K562 (cell line): ENCODE results near the gene CRYZL1. TPM values are rescaled to one million over a fixed set of nuclear protein-coding genes. Genes with fewer than 3 reads are reported as not detected.

Source experiments
- EP400 ChIP-seq: fragments of 450-650 bp; IDR thresholded peaks from 2 replicates; pipeline ENCODE4 v1.6.1; 2017; ENCODE audit warnings: antibody characterized with exemption, mild to moderate bottlenecking, moderate library complexity
- EZH2 ChIP-seq: IDR thresholded peaks from 2 replicates; pipeline ENCODE4 v1.6.1; 2012; ENCODE audit warnings: low read depth, mild to moderate bottlenecking, inconsistent platforms, low read length, borderline replicate concordance
- HMG20A ChIP-seq: fragments of 450-650 bp; formaldehyde crosslinking; conservative IDR thresholded peaks from 2 replicates; pipeline ENCODE4 v1.4.0; 2020; ENCODE audit warnings: mild to moderate bottlenecking, mixed read lengths
- ILK ChIP-seq: fragments of 450-650 bp; IDR thresholded peaks from 2 replicates; pipeline ENCODE4 v1.6.1; 2016; ENCODE audit warnings: missing genetic modification characterization, low read depth, mild to moderate bottlenecking, missing compliant biosample characterization, moderate library complexity, borderline replicate concordance
- JUNB ChIP-seq: fragments of 450-650 bp; formaldehyde crosslinking; conservative IDR thresholded peaks from 2 replicates; pipeline ENCODE4 v1.4.0; 2020; ENCODE audit warnings: mild to moderate bottlenecking
- NCOA2 ChIP-seq, 2 experiments: fragments of 450-650 bp; IDR thresholded peaks; 2 replicates each; pipeline ENCODE4 v1.6.1; 2018; ENCODE audit warnings: mild to moderate bottlenecking in 2 of 2, moderate library complexity in 1 of 2; ENCODE audit not compliant: partially characterized antibody in 2 of 2
- SIX5 ChIP-seq, 2 experiments: IDR thresholded peaks; 2 replicates each; pipeline ENCODE4 v1.6.1; 2011; ENCODE audit warnings: low read length in 2 of 2, borderline replicate concordance in 1 of 2, low read depth in 1 of 2, mild to moderate bottlenecking in 1 of 2, moderate library complexity in 1 of 2; ENCODE audit not compliant: insufficient read depth in 1 of 2
- STAT5A ChIP-seq: IDR thresholded peaks from 2 replicates; pipeline ENCODE4 v1.6.1; 2012; ENCODE audit warnings: low read length, inconsistent platforms, borderline replicate concordance
- TAF1 ChIP-seq: IDR thresholded peaks from 2 replicates; pipeline ENCODE4 v1.6.1; 2011; ENCODE audit warnings: mild to moderate bottlenecking, low read length, moderate library complexity; ENCODE audit not compliant: insufficient read depth, control insufficient read depth, severe bottlenecking; ENCODE audit errors: extremely low read depth
- ZNF318 ChIP-seq, 2 experiments: fragments of 450-650 bp; IDR thresholded peaks; 2 replicates each; pipeline ENCODE4 v1.6.1; 2016; ENCODE audit warnings: mild to moderate bottlenecking in 2 of 2, borderline replicate concordance in 1 of 2, low read depth in 1 of 2, moderate library complexity in 1 of 2
- ZNF668 ChIP-seq: fragments of 250-450 bp; sonication (Bioruptor Pico); IDR thresholded peaks from 2 replicates; pipeline ENCODE4 v1.8.0; 2022; ENCODE audit warnings: mild to moderate bottlenecking, inconsistent platforms
- polyA plus RNA-seq, 8 experiments: library from polyadenylated mRNA; depleted of rRNA in 4 of 8; stranded (reverse) in 5 of 8; unstranded in 3 of 8; fragments of >200 nt; fragmentation: Nextera tagmentation in 2 of 8; fragmentation: Illumina TruSeq in 1 of 8; extraction: Ambion mirVana in 2 of 8; extraction: Trizol in 1 of 8; gene quantifications; 2 replicates each; pipeline versions ENCODE4 v1.2.1 to v1.2.3, GENCODE V29; 2011 to 2014; ENCODE audit warnings: inconsistent platforms in 1 of 8, missing spikeins in 1 of 8
- total RNA-seq, 7 experiments: library from RNA; depleted of rRNA in 6 of 7; stranded (reverse); fragments of >200 nt in 6 of 7; fragmentation: Illumina TruSeq in 2 of 7; extraction: Trizol in 2 of 7; gene quantifications; 2 replicates each; pipeline versions ENCODE4 v1.2.1 to v1.2.3, GENCODE V29; 2011 to 2021; ENCODE audit warnings: low replicate concordance in 1 of 7
- TF ChIP-seq, protein P1 (sequence below): sonication (generic); formaldehyde crosslinking; IDR thresholded peaks from 2 replicates; pipeline ENCODE4 v1.9.0; 2022; ENCODE audit warnings: mild to moderate bottlenecking, missing genetic modification reagents

Gene CRYZL1
- total and polyA plus RNA-seq, 9 of the 15 experiments (the other 6 are each of a cell fraction or from before 2014, with no cell fraction given): 19.9 to 98.2 (median 39.2) TPM

DNA sequence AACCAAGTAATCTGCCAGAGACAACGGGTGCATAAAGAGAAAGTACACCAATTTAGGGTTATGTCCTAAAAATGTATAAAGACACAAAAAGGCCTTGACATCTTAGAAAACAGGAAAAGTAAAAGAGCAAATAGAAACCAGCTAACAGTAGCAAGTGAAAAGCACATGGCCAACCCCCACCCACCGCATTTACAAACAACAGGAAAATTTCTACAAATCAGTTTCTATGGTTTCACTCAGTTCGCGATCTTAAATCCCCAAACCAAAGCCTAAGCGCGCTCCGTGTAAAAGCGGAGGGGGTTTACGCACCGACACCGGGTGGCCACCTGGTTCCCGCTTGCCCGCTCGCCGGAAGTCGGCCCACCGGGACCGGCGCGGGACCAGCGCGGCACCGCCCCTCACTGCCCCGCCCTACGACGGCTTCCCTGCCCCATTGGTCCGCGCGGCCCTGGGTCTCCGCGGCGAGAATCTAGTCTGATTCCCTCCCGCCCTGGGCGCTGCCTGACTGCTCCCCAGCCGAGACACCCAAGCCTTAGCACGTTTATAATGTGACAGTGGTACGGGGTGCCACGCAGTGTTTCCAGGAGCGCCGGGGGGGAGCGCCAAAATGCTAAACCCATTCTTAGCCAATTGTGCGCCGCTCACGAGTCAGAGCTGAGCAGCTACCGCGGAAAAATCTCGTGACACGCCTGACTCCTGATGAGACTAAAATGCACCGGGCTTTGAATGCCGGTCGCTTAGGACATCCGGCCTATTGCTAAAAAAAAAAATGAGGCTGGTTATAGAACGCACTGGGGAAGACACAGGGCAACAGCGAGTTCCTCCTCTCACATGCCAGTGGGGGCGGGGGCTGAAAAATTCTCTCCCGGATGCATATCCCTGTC, 99.5 kb downstream of the CRYZL1 start, which contains the start of gene GART (continued):
- TF ChIP-seq HMG20A (CRISPR knock-in tag) (0 out of 2 replicates have a peak, but pooled peaks have one; percentile 5), JUNB (CRISPR knock-in tag) (no peak), EZH2 (no peak), EP400 (peak; percentile 85), STAT5A (peak; percentile 6; the same call in 1 of the 2 replicates), TAF1 (peak; percentile 97), ZNF318 (IDR thresholded peaks at IDR 0.05; ENCODE audit: borderline replicate concordance in 1 of 2, low read depth in 1 of 2) (no peak), ZNF668 (CRISPR knock-in tag) (peak; percentile 42; the same call in 1 of the 2 replicates), ILK (no peak), SIX5 (IDR thresholded peaks at IDR 0.05; ENCODE audit: borderline replicate concordance in 1 of 2, insufficient read depth in 1 of 2, low read depth in 1 of 2, low read length in 2 of 2) (no peak), NCOA2 (IDR thresholded peaks at IDR 0.05; ENCODE audit: partially characterized antibody in 2 of 2) (no peak)
- TF ChIP-seq, protein P1, sequence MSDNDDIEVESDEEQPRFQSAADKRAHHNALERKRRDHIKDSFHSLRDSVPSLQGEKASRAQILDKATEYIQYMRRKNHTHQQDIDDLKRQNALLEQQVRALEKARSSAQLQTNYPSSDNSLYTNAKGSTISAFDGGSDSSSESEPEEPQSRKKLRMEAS (CRISPR knock-in tag): peak; percentile 89
